ENCODE data around the gene PGAP6. TPM values are rescaled to one million over a fixed set of nuclear protein-coding genes. Genes with fewer than 3 reads are reported as not detected.
A peak's percentile ranks its signal among the peaks of the same experiment; 100 is the strongest.
"Not testable (repeated sequence)": the region's sequence is repeated elsewhere in the genome, so short reads cannot be mapped to it uniquely, and the experiment has no call there.

PGAP6 gene
- total RNA-seq, 4 donors from 2014 or later = 19.9 to 47.6 (median 24.3) TPM

DNA sequence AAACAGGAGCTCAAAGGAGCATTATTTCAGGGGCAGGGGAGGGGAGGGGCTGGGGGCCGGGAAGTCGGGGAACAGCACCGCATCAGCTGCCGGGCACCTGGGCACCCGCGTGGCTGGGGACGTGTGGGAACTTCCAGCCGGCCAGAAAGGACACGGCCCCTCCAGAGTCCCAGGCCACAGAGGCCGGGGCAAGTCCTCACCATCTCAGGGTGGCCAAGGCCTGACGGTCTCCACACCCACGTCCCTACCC, 1.1 kb downstream of the PGAP6 start:
- ATAC-seq = no peak

DNA sequence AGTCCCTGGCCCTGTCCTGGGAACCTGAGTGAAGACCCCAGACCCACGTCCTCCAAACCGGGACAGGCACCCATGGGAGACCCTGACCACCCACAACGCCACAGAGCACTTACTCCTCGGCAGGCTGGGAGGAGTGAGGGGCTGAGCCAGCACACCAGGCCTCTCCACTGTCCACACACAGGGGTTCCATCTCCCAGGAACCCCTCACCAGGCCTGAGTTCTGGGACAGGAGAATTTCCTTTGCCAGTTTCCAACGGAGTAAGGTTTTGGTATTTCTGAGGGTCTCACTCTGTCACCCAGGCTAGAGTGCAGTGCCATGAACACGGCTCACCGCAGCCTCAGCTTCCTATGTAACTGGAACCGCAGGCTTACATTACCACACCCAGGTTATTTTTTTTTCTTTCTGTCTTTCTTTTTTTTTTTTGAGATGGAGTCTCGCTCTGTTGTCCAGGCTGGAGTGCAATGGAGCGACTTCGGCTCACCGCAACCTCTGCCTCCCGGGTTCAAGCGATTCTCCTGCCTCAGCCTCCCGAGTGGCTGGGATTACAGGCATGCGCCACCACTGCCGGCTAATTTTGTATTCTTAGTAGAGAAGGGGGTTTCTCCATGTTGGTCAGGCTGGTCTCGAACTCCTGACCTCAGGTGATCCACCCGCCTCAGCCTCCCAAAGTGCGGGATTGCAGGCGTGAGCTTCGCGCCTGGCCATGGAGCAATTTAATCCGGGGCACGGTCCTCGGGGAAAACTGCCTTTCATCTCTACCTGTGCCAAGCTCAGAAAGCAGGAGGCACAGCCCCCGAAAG, 1.6 kb downstream of the PGAP6 start:
- TF ChIP-seq, protein P1, sequence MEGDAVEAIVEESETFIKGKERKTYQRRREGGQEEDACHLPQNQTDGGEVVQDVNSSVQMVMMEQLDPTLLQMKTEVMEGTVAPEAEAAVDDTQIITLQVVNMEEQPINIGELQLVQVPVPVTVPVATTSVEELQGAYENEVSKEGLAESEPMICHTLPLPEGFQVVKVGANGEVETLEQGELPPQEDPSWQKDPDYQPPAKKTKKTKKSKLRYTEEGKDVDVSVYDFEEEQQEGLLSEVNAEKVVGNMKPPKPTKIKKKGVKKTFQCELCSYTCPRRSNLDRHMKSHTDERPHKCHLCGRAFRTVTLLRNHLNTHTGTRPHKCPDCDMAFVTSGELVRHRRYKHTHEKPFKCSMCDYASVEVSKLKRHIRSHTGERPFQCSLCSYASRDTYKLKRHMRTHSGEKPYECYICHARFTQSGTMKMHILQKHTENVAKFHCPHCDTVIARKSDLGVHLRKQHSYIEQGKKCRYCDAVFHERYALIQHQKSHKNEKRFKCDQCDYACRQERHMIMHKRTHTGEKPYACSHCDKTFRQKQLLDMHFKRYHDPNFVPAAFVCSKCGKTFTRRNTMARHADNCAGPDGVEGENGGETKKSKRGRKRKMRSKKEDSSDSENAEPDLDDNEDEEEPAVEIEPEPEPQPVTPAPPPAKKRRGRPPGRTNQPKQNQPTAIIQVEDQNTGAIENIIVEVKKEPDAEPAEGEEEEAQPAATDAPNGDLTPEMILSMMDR (IDR thresholded peaks at IDR 0.05) = no peak
- no peak for TF ChIP-seq POLR2AphosphoS5 (IDR thresholded peaks at IDR 0.05)
- ATAC-seq = no peak
- Histone ChIP-seq H3K36me3 (peaks cover 0 to 26% of the 10 kb centered on the region in 2 donors), H3K27ac (peak overlapping the region in 2 of 4 donors; percentile 75 to 85), H3K4me3 (peak overlapping the region in 1 of 2 donors; percentile 97), H3K4me1 (peaks cover 0 to 50% (median 28%) of the 10 kb centered on the region in 3 donors), H3K9me3 (no peaks in the 10 kb centered on the region), H3K27me3 (no peaks in the 10 kb centered on the region)
- 80 to 100% methylated on average over 1 to 2 of the region's 27 CpGs for WGBS, 2 donors (ENCODE audit: low coverage in 1 of 2)

More for the DNA sequence above, 1.1 kb downstream of the PGAP6 start:
- Histone ChIP-seq H3K27me3 (no peaks in the 10 kb centered on the region), H3K4me1 (peaks cover 0 to 50% (median 28%) of the 10 kb centered on the region in 3 donors), H3K4me3 (peak overlapping the region; percentile 79 to 97), H3K36me3 (peaks cover 0 to 21% of the 10 kb centered on the region in 2 donors), H3K9me3 (no peaks in the 10 kb centered on the region), H3K27ac (peak overlapping the region in 2 of 4 donors; percentile 75 to 85)
- WGBS, 2 donors (ENCODE audit: low coverage in 1 of 2) = no CpG with 5 or more reads among the region's 12 CpGs
- TF ChIP-seq POLR2A (IDR thresholded peaks at IDR 0.05) = no peak
- no peak for TF ChIP-seq POLR2AphosphoS5 (IDR thresholded peaks at IDR 0.05)
- TF ChIP-seq, protein P1 (IDR thresholded peaks at IDR 0.05) = no peak
- TF ChIP-seq EP300 (IDR thresholded peaks at IDR 0.05) = no peak

DNA sequence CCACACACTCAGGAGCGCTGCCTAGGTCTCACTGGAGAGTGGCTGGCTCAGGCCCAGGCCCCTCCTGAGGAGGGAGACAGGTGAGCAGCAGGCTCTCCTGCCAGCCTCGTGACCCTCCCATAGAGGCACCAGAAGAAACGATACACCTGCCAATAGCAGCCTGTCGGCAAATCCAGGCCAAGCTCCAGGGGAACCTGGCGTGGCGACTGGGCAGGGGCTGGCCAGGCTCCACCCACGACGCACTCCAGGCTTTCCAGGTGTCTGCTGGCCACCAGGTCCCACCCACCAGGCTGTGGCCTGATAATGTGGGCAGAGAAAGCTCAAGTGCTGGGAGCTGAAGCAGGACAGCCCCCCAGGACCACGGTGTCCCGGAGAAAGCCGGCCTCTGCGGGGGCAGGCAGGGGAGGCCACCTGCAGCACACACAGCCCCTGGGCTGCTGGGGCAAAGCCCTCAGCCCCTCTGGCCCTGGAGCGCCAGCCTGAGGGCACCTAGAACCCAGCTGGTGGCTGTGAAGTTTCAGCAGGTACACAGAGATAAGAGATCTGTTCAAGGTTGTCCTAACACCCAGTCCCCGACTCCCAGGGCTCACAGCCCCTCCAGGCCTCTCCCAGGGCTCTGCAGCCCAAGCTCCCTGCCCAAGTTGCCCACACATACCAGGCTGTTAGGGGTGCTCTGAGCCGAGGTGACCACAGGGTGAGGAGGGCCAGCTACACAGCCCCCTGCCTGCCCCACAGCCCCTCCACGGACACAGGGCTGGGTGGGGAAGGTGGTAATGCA, 2.4 kb downstream of the PGAP6 start:
- H3K4me1 ChIP-seq = peaks cover 0 to 50% (median 28%) of the 10 kb centered on the region in 3 donors
- WGBS, 2 donors (ENCODE audit: low coverage in 1 of 2) = no CpG with 5 or more reads among the region's 16 CpGs
- ATAC-seq = no peak

DNA sequence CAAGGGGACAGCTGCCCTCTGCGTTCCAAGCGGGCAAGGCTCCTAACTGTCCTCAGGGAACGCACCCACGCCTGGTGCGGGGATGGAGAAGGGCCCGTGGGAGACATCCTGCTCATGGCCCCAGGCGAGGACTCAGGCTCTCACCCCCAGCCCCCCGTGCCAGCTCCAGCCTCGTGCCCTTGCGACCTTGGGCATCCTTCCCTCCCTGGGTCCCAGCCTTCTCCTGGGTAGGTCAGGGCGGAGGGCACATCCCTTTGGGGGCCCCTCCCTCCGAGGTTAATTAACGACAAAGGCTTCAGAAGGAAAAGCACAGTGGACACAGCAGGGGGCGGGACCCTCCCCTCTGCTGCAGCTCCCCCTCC, 3.0 kb downstream of the PGAP6 start:
- no peak for ATAC-seq
- H3K4me3 ChIP-seq = no peak overlapping the region
- peaks cover 0 to 40% of the 10 kb centered on the region in 2 donors for H3K36me3 ChIP-seq
- TF ChIP-seq POLR2AphosphoS5 (IDR thresholded peaks at IDR 0.05) = no peak
- TF ChIP-seq EP300 (IDR thresholded peaks at IDR 0.05) = no peak
- TF ChIP-seq, protein P1 (IDR thresholded peaks at IDR 0.05) = no peak
- no peak for TF ChIP-seq POLR2A (IDR thresholded peaks at IDR 0.05)
- no CpG with 5 or more reads among the region's 14 CpGs for WGBS, 2 donors (ENCODE audit: low coverage in 1 of 2)
- H3K27me3 ChIP-seq = no peaks in the 10 kb centered on the region
- H3K27ac ChIP-seq = no peak overlapping the region
- peaks cover 0 to 44% (median 28%) of the 10 kb centered on the region in 3 donors for H3K4me1 ChIP-seq
- H3K9me3 ChIP-seq = no peaks in the 10 kb centered on the region

More for the DNA sequence above, 2.4 kb downstream of the PGAP6 start:
- Histone ChIP-seq H3K27me3 (no peaks in the 10 kb centered on the region), H3K36me3 (peaks cover 0 to 34% of the 10 kb centered on the region in 2 donors), H3K27ac (no peak overlapping the region), H3K4me3 (no peak overlapping the region), H3K9me3 (no peaks in the 10 kb centered on the region)
- TF ChIP-seq EP300 (IDR thresholded peaks at IDR 0.05) (no peak), POLR2AphosphoS5 (IDR thresholded peaks at IDR 0.05) (no peak), POLR2A (IDR thresholded peaks at IDR 0.05) (no peak)
- TF ChIP-seq, protein P1 (IDR thresholded peaks at IDR 0.05) = no peak

DNA sequence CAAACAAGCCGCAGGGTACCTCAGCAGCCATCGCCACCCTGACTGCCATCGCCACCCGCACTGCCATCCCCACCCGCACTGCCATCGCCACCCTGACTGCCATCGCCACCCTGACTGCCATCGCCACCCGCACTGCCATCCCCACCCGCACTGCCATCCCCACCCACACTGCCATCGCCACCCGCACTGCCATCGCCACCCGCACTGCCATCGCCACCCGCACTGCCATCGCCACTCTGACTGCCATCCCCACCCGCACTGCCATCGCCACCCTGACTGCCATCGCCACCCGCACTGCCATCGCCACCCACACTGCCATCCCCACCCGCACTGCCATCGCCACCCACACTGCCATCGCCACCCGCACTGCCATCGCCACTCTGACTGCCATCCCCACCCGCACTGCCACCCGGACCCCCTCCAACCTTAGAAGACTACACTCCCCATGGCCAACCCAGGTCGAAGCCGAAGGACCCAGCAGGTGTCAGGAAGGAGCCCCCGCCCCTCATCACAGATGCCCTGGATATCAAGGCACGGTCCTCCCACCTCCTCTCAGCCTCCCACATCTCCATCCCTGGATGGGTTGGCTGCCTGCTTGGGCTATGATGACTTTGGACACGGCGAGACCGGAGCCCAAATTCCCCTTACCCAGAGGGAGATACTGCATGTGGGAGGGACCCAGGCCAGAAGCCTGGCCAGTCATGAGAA, 3.5 kb downstream of the PGAP6 start:
- not testable (repeated sequence) for H3K4me3 ChIP-seq, ATAC-seq, H3K27ac ChIP-seq, H3K9me3 ChIP-seq, H3K27me3 ChIP-seq
- Histone ChIP-seq H3K36me3 (peaks cover 0 to 45% of the 10 kb centered on the region in 2 donors), H3K4me1 (peaks cover 0 to 39% (median 26%) of the 10 kb centered on the region in 3 donors)
- 91 to 94% methylated on average over 16 to 24 of the region's 36 CpGs for WGBS, 2 donors (ENCODE audit: low coverage in 1 of 2)
